IMR-90 (cell line): ENCODE measurements around the gene AFAP1L1. TPM values are rescaled to one million over a fixed set of nuclear protein-coding genes. Genes with fewer than 3 reads are reported as not detected.

Source experiments
- ATAC-seq: fragments of 200-7000 bp; cut with Tn5 transposase; 2 replicates; pipeline ENCODE4 v1.9.1; 2020; ENCODE audit warnings: low read depth, mild to moderate bottlenecking, moderate library complexity
- BruUV-seq: library from RNA; stranded (reverse); fragments of 400-500 nt; replicated peaks from 2 replicates; lab custom pipeline; 2021; lab: Mats Ljungman, UMichigan
- CTCF ChIA-PET: fragments of 300-600 bp; formaldehyde crosslinking; extraction: SDS; loops from one replicate; lab custom pipeline; 2021; ENCODE audit warnings: antibody characterized with exemption; lab: Yijun Ruan, JAX
- POLR2A ChIA-PET: fragments of 300-600 bp; sonication (Branson Sonifier 250); formaldehyde crosslinking; loops from one replicate; lab custom pipeline; 2022; ENCODE audit warnings: antibody characterized with exemption; ENCODE audit not compliant: unreplicated experiment; lab: Charles Lee
- DNase-seq: peaks from one replicate; pipeline ENCODE4 v3.0.0; 2013
- H2AFZ ChIP-seq: replicated peaks from 2 replicates; pipeline ENCODE3; 2013; ENCODE audit warnings: low read length, mild to moderate bottlenecking; ENCODE audit not compliant: poor library complexity
- H2AK5ac ChIP-seq: 2 replicates; pipeline ENCODE4 v1.6.1; 2013; ENCODE audit warnings: low read depth, low read length, inconsistent platforms
- H2AK9ac ChIP-seq: replicated peaks from 2 replicates; pipeline ENCODE3; 2013; ENCODE audit warnings: mild to moderate bottlenecking, low read depth, low read length, moderate library complexity; ENCODE audit not compliant: poor library complexity
- H2BK120ac ChIP-seq: 2 replicates; pipeline ENCODE4 v1.6.1; 2013; ENCODE audit warnings: low read depth, low read length, inconsistent platforms
- H2BK15ac ChIP-seq: 3 replicates; pipeline ENCODE4 v1.6.1; 2013; ENCODE audit warnings: low read depth, low read length, inconsistent platforms
- H2BK20ac ChIP-seq: 2 replicates; pipeline ENCODE4 v1.6.1; 2013; ENCODE audit warnings: low read depth, mild to moderate bottlenecking, inconsistent platforms, low read length, moderate library complexity
- H2BK5ac ChIP-seq: 2 replicates; pipeline ENCODE4 v1.6.1; 2013; ENCODE audit warnings: mild to moderate bottlenecking, low read depth, low read length, inconsistent platforms; ENCODE audit not compliant: poor library complexity, severe bottlenecking
- H3K14ac ChIP-seq: replicated peaks from 2 replicates; pipeline ENCODE4 v1.6.1; 2013; ENCODE audit warnings: low read depth, low read length, inconsistent platforms
- H3K18ac ChIP-seq: 2 replicates; pipeline ENCODE4 v1.6.1; 2013; ENCODE audit warnings: low read depth, low read length, control low read depth
- H3K23ac ChIP-seq: 2 replicates; pipeline ENCODE4 v1.6.1; 2013; ENCODE audit warnings: low read depth, low read length, inconsistent platforms
- H3K27ac ChIP-seq: 2 replicates; pipeline ENCODE4 v1.5.1; 2013; ENCODE audit warnings: mild to moderate bottlenecking, control low read depth, low read length; ENCODE audit not compliant: insufficient read depth
- H3K27me3 ChIP-seq: 2 replicates; pipeline ENCODE4 v1.6.1; 2013; ENCODE audit warnings: low read length; ENCODE audit not compliant: control insufficient read depth, insufficient read depth
- H3K36me3 ChIP-seq: 2 replicates; pipeline ENCODE4 v1.6.1; 2013; ENCODE audit warnings: low read length, mixed read lengths; ENCODE audit not compliant: control insufficient read depth, insufficient read depth
- H3K4ac ChIP-seq: 2 replicates; pipeline ENCODE4 v1.6.1; 2013; ENCODE audit warnings: low read depth, low read length, inconsistent platforms
- H3K4me1 ChIP-seq: 2 replicates; pipeline ENCODE4 v1.6.1; 2013; ENCODE audit warnings: low read length, mixed read lengths; ENCODE audit not compliant: control insufficient read depth, insufficient read depth
- H3K4me2 ChIP-seq: 2 replicates; pipeline ENCODE4 v1.6.1; 2013; ENCODE audit warnings: low read depth, mild to moderate bottlenecking, control low read depth, low read length, moderate library complexity
- H3K4me3 ChIP-seq: 2 replicates; pipeline ENCODE4 v1.5.1; 2013; ENCODE audit warnings: low read depth, mild to moderate bottlenecking, control low read depth, low read length, moderate library complexity; ENCODE audit not compliant: insufficient read depth
- H3K56ac ChIP-seq: 2 replicates; pipeline ENCODE4 v1.6.1; 2013; ENCODE audit warnings: low read length, inconsistent platforms; ENCODE audit not compliant: insufficient read depth; ENCODE audit errors: extremely low read depth
- H3K79me1 ChIP-seq, 2 experiments: 2 replicates each; pipeline ENCODE4 v1.6.1; 2013; ENCODE audit warnings: low read length in 2 of 2, inconsistent platforms in 1 of 2, low read depth in 1 of 2
- H3K9ac ChIP-seq: 2 replicates; pipeline ENCODE4 v1.6.1; 2013; ENCODE audit warnings: low read depth, low read length, control low read depth
- H3K9me1 ChIP-seq: 2 replicates; pipeline ENCODE4 v1.6.1; 2013; ENCODE audit warnings: low read length, inconsistent platforms; ENCODE audit not compliant: insufficient read depth
- H3K9me3 ChIP-seq: 2 replicates; pipeline ENCODE4 v1.6.1; 2013; ENCODE audit warnings: low read length; ENCODE audit not compliant: control insufficient read depth, insufficient read depth
- H4K20me1 ChIP-seq: 2 replicates; pipeline ENCODE4 v1.6.1; 2013; ENCODE audit warnings: low read length, inconsistent platforms; ENCODE audit not compliant: insufficient read depth
- H4K5ac ChIP-seq: 2 replicates; pipeline ENCODE4 v1.6.1; 2013; ENCODE audit warnings: mild to moderate bottlenecking, low read depth, low read length, control low read depth
- H4K8ac ChIP-seq, 2 experiments: 2 replicates each; pipeline ENCODE4 v1.6.1; 2013; ENCODE audit warnings: low read depth in 2 of 2, low read length in 2 of 2, control low read depth in 1 of 2, inconsistent platforms in 1 of 2
- H4K91ac ChIP-seq: 2 replicates; pipeline ENCODE4 v1.6.1; 2013; ENCODE audit warnings: low read depth, low read length, inconsistent platforms; ENCODE audit not compliant: insufficient read depth
- BHLHE40 ChIP-seq: fragments of 150-350 bp; IDR thresholded peaks from 2 replicates; pipeline ENCODE4 v1.6.1; 2016; ENCODE audit warnings: mild to moderate bottlenecking, low read depth, low read length
- MXI1 ChIP-seq: IDR thresholded peaks from 2 replicates; pipeline ENCODE4 v1.6.1; 2012; ENCODE audit warnings: low read depth, mild to moderate bottlenecking, low read length, moderate library complexity, borderline replicate concordance
- NFE2L2 ChIP-seq: fragments of 150-350 bp; IDR thresholded peaks from 2 replicates; pipeline ENCODE4 v1.6.1; 2016; ENCODE audit warnings: low read depth, mild to moderate bottlenecking, low read length
- RCOR1 ChIP-seq: IDR thresholded peaks from 2 replicates; pipeline ENCODE4 v1.6.1; 2012; ENCODE audit warnings: mild to moderate bottlenecking, low read length, improper control_type of control experiment; ENCODE audit not compliant: insufficient replicate concordance
- WGBS, 2 experiments: methylation state at CpG; one replicate each; pipeline versions ENCODE4 v1.1.5 to v1.1.7; 2013; ENCODE audit warnings: missing lambda C conversion rate in 2 of 2; ENCODE audit not compliant: insufficient read length in 1 of 2; ENCODE audit errors: extremely low coverage in 2 of 2; 5-methylcytosine and 5-hydroxymethylcytosine counted together
- dilution Hi-C: fragments of 300-500 bp; cut with HindIII; formaldehyde crosslinking; loops from one replicate; pipeline ENCODE4 v1.14.3; 2018; ENCODE audit warnings: low sequenced_read_pairs; ENCODE audit not compliant: unreplicated experiment
- in situ Hi-C: fragments of 300-500 bp; cut with MboI; formaldehyde crosslinking; loops from 3 replicates; pipeline ENCODE4 v1.14.3; 2019; ENCODE audit warnings: low sequenced_read_pairs, inconsistent platforms, mixed read lengths
- intact Hi-C: fragments of 100-400 bp; cut with micrococcal nuclease; formaldehyde crosslinking; loops from 2 replicates; pipeline ENCODE4 v1.10.0; 2022
- polyA plus RNA-seq, 3 experiments: library from polyadenylated mRNA; depleted of rRNA; stranded (reverse); fragments of >200 nt; gene quantifications; 2 replicates each; pipeline ENCODE4 v1.2.3, GENCODE V29; 2012; ENCODE audit warnings: low replicate concordance in 1 of 3
- total RNA-seq: library from RNA; depleted of rRNA; stranded (reverse); fragments of >200 nt; gene quantifications from 2 replicates; pipeline ENCODE4 v1.2.3, GENCODE V29; 2012
- TF ChIP-seq, protein P1 (sequence below): conservative IDR thresholded peaks from 2 replicates; pipeline ENCODE4 v1.5.1; 2012; ENCODE audit warnings: mild to moderate bottlenecking, low read depth, low read length, improper control_type of control experiment

AFAP1L1 gene
- total and polyA plus RNA-seq, 2 of the 4 experiments (the other 2 are of a cell fraction), result 3.3 to 5.7 TPM

DNA sequence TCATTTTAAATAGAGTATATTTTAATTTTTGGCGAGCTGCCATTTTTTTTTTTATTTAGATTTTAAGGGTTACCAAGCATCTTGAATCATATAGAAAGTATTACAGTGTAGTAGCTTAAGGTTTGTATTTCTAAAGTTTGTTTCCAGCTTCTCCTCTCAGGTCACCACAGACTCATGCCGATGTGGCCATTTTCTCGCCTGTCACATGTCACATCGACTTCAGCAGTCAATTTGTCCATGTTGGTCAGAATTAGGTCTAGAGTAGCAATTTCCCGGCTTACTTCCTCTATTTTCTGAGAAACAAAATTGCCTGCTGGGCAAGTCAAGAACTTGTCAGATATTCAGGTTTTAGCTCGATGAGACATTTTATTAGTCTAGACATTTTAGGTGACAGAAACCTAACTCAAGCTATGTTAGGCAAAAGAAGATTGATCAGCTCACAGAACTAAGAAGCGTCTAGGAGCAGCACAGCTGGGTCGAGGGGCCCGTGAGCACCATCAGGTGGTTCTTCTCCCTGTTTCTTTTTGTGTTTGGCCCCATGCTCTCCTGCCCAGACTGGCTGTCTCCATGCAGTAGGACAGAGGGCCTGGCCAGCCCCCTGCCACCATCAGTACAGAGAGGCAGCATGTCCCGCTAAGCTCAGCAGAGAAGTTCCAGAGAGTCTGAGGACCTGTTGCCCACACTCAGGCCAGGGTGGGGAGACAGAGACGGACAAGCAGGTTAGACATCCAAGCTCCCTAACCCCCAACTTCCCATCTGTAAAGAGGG is 48.4 kb upstream of the AFAP1L1 start:
- dilution Hi-C loops, result no loop called here

More for the DNA sequence above, 48.4 kb upstream of the AFAP1L1 start:
- H3K23ac ChIP-seq, result peak overlapping the region; percentile 73; the same call in 1 of the 2 replicates
- H3K14ac ChIP-seq, result peak overlapping the region; percentile 93
- H3K4me3 ChIP-seq, result no peak overlapping the region
- H2BK120ac ChIP-seq, result peak overlapping the region; percentile 79
- H2AFZ ChIP-seq, result no peak overlapping the region
- H2BK5ac ChIP-seq, result peak overlapping the region; percentile 70
- H3K27ac ChIP-seq, result peak overlapping the region; percentile 56
- no peaks in the 10 kb centered on the region for H3K27me3 ChIP-seq
- H3K4me2 ChIP-seq, result peak overlapping the region; percentile 36; the same call in 1 of the 2 replicates
- intact Hi-C loops (no loop called here), in situ Hi-C loops (no loop called here)
- H3K4me1 ChIP-seq, result peaks cover 33% of the 10 kb centered on the region
- H3K4ac ChIP-seq, result peak overlapping the region; percentile 85
- peaks cover 17 to 43% of the 10 kb centered on the region in 2 experiments; a peak in 3 of 4 replicates for H3K79me1 ChIP-seq
- H3K36me3 ChIP-seq, result peaks cover 14% of the 10 kb centered on the region
- peak overlapping the region; percentile 86 for H4K5ac ChIP-seq
- H2AK5ac ChIP-seq, result peak overlapping the region; percentile 97
- peak; percentile 53 for DNase-seq
- peak overlapping the region; percentile 48; the same call in 1 of the 3 replicates for H2BK15ac ChIP-seq
- ATAC-seq, result peak; percentile 24
- H2AK9ac ChIP-seq, result peak overlapping the region; percentile 51
- ChIA-PET CTCF (interaction anchor here (0.6 to 1.3 kb wide), 6 partner anchors 46 to 98 kb away, joined by 3 to 5 read pairs (median 4); partner anchors contain the start of gene ABLIM3), POLR2A (no interaction called here)
- no peaks in the 10 kb centered on the region for H3K9me3 ChIP-seq
- peaks cover 3% of the 10 kb centered on the region; the same call in 1 of the 2 replicates for H4K20me1 ChIP-seq
- no TSS peak for BruUV-seq
- H4K91ac ChIP-seq, result peak overlapping the region; percentile 75
- 80% methylated on average over 2 of the region's 11 CpGs; no CpG with 5 or more reads in 1 of the 2 experiments for WGBS, 2 experiments
- H3K9me1 ChIP-seq, result peaks cover 34% of the 10 kb centered on the region
- H4K8ac ChIP-seq, result peak overlapping the region; percentile 66 to 67; a peak in 3 of 4 replicates
- peak overlapping the region; percentile 53; the same call in 1 of the 2 replicates for H3K56ac ChIP-seq
- TF ChIP-seq NFE2L2 (0 out of 2 replicates have a peak, but pooled peaks have one; percentile 1), MXI1 (no peak), BHLHE40 (no peak), RCOR1 (no peak)
- TF ChIP-seq, protein P1, sequence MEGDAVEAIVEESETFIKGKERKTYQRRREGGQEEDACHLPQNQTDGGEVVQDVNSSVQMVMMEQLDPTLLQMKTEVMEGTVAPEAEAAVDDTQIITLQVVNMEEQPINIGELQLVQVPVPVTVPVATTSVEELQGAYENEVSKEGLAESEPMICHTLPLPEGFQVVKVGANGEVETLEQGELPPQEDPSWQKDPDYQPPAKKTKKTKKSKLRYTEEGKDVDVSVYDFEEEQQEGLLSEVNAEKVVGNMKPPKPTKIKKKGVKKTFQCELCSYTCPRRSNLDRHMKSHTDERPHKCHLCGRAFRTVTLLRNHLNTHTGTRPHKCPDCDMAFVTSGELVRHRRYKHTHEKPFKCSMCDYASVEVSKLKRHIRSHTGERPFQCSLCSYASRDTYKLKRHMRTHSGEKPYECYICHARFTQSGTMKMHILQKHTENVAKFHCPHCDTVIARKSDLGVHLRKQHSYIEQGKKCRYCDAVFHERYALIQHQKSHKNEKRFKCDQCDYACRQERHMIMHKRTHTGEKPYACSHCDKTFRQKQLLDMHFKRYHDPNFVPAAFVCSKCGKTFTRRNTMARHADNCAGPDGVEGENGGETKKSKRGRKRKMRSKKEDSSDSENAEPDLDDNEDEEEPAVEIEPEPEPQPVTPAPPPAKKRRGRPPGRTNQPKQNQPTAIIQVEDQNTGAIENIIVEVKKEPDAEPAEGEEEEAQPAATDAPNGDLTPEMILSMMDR, result no peak
- peak overlapping the region; percentile 88 for H2BK20ac ChIP-seq
- peak overlapping the region; percentile 94 for H3K18ac ChIP-seq
- no peak overlapping the region for H3K9ac ChIP-seq
